Neural progenitor cell (in vitro differentiated cells): ENCODE measurements around the gene ZDHHC14.

Experiments used
- CTCF ChIP-seq: fragments of 200-600 bp; sonication (generic); IDR thresholded peaks from 2 replicates; pipeline ENCODE4 v1.5.1; 2017; ENCODE audit warnings: antibody characterized with exemption, mild to moderate bottlenecking
- EZH2 ChIP-seq: fragments of 200-600 bp; sonication (generic); IDR thresholded peaks from 2 replicates; pipeline ENCODE4 v1.6.1; 2017; ENCODE audit warnings: antibody characterized with exemption, mild to moderate bottlenecking, moderate library complexity

- no peak for TF ChIP-seq CTCF
- TF ChIP-seq EZH2 = no peak
Measured at GRCh38 chr6:157519255-157520116, 138.5 kb downstream of the ZDHHC14 start.
